Parathyroid adenoma (tissue), 2 donors: ENCODE measurements around the gene MAN1A2.
A peak's percentile ranks its signal among the peaks of the same experiment; 100 is the strongest.

Experiments used
- H2AFZ ChIP-seq: fragments of 300-600 bp; sonication (generic); one replicate; pipeline ENCODE4 v1.7.0; 2017; ENCODE audit warnings: antibody characterized with exemption, mild to moderate bottlenecking
- H3K27ac ChIP-seq: fragments of 300-600 bp; sonication (generic); one replicate; pipeline ENCODE4 v1.7.0; 2017
- H3K27me3 ChIP-seq: fragments of 300-600 bp; sonication (generic); one replicate; pipeline ENCODE4 v1.7.0; 2017; ENCODE audit warnings: low read length; ENCODE audit not compliant: control insufficient read depth, insufficient read depth
- H3K36me3 ChIP-seq: fragments of 300-600 bp; sonication (generic); one replicate; pipeline ENCODE4 v1.7.0; 2017; ENCODE audit warnings: low read length; ENCODE audit not compliant: control insufficient read depth, insufficient read depth
- H3K4me1 ChIP-seq: fragments of 300-600 bp; sonication (generic); one replicate; pipeline ENCODE4 v1.7.0; 2017; ENCODE audit warnings: control low read depth
- H3K4me2 ChIP-seq: fragments of 300-600 bp; sonication (generic); one replicate; pipeline ENCODE4 v1.7.0; 2017; ENCODE audit warnings: low read length
- H3K4me3 ChIP-seq: fragments of 300-600 bp; sonication (generic); one replicate; pipeline ENCODE4 v1.7.0; 2017; ENCODE audit warnings: low read depth, low read length
- H3K79me2 ChIP-seq: fragments of 300-600 bp; sonication (generic); one replicate; pipeline ENCODE4 v1.7.0; 2017; ENCODE audit warnings: control low read depth
- H3K9ac ChIP-seq: fragments of 300-600 bp; sonication (generic); one replicate; pipeline ENCODE4 v1.7.0; 2017; ENCODE audit warnings: mild to moderate bottlenecking
- H3K9me3 ChIP-seq: fragments of 300-600 bp; sonication (generic); one replicate; pipeline ENCODE4 v1.7.0; 2017; ENCODE audit warnings: low read length; ENCODE audit not compliant: control insufficient read depth
- CTCF ChIP-seq: fragments of 300-600 bp; sonication (generic); IDR thresholded peaks from one replicate; pipeline ENCODE4 v1.7.0; 2017; ENCODE audit warnings: antibody characterized with exemption, mild to moderate bottlenecking
- donor health status: primary hyperparathyroidism.

The MAN1A2 gene

GRCh38 chr1:117367046-117368025 lies at the start of gene MAN1A2:
Gene MAN1A2, plus strand, starts transcription at chr1:117367449. Its CDS starts 735 bp downstream, at chr1:117368184.
- Histone ChIP-seq H3K27me3 (no peaks in the 10 kb centered on the region), H3K4me2 (peak within 1 kb of the TSS; percentile 92), H3K36me3 (no peaks in the 10 kb centered on the region), H3K4me3 (peak within 1 kb of the TSS; percentile 83), H3K4me1 (no peaks in the 10 kb centered on the region), H3K9me3 (no peaks in the 10 kb centered on the region), H3K9ac (peak within 1 kb of the TSS; percentile 43), H3K27ac (peak within 1 kb of the TSS; percentile 91), H2AFZ (peak within 1 kb of the TSS; percentile 89), H3K79me2 (peaks cover 6% of the 10 kb centered on the region)
- no peak for TF ChIP-seq CTCF

- Histone ChIP-seq H3K9me3 (no peaks in the 10 kb centered on the region), H3K36me3 (no peaks in the 10 kb centered on the region), H3K9ac (no peak overlapping the region), H3K79me2 (no peaks in the 10 kb centered on the region), H3K27ac (no peak overlapping the region), H3K4me1 (no peaks in the 10 kb centered on the region), H3K27me3 (no peaks in the 10 kb centered on the region), H3K4me2 (no peak overlapping the region), H2AFZ (no peak overlapping the region), H3K4me3 (no peak overlapping the region)
- no peak for TF ChIP-seq CTCF
These were observed 49.2 kb upstream of the MAN1A2 start for GRCh38 chr1:117318011-117318410.

GRCh38 chr1:117318426-117318825 lies 48.8 kb upstream of the MAN1A2 start:
- H3K4me1 ChIP-seq = no peaks in the 10 kb centered on the region
- no peak overlapping the region for H3K4me2 ChIP-seq
- H3K4me3 ChIP-seq = no peak overlapping the region
- H3K27ac ChIP-seq = no peak overlapping the region
- no peaks in the 10 kb centered on the region for H3K79me2 ChIP-seq
- TF ChIP-seq CTCF = no peak
- no peak overlapping the region for H2AFZ ChIP-seq
- no peaks in the 10 kb centered on the region for H3K27me3 ChIP-seq
- H3K36me3 ChIP-seq = no peaks in the 10 kb centered on the region
- no peaks in the 10 kb centered on the region for H3K9me3 ChIP-seq
- H3K9ac ChIP-seq = no peak overlapping the region

GRCh38 chr1:117320515-117320914 lies 46.7 kb upstream of the MAN1A2 start:
- Histone ChIP-seq H3K79me2 (no peaks in the 10 kb centered on the region), H3K36me3 (no peaks in the 10 kb centered on the region), H2AFZ (no peak overlapping the region), H3K27me3 (no peaks in the 10 kb centered on the region), H3K9me3 (no peaks in the 10 kb centered on the region), H3K9ac (no peak overlapping the region), H3K4me1 (no peaks in the 10 kb centered on the region), H3K4me3 (no peak overlapping the region), H3K27ac (no peak overlapping the region), H3K4me2 (no peak overlapping the region)
- TF ChIP-seq CTCF = no peak
